Hematopoietic multipotent progenitor cell (in vitro differentiated cells): ENCODE data around the gene CYP19A1. TPM values are rescaled to one million over a fixed set of nuclear protein-coding genes. Genes with fewer than 3 reads are reported as not detected.

Experiments
- DNase-seq, 3 donors: peaks; one replicate each; pipeline ENCODE4 v3.0.0-alpha.2; 2011 to 2015; ENCODE audit warnings: low read depth in 2 of 3, low spot score in 2 of 3
- total RNA-seq: library from RNA; depleted of rRNA; stranded (reverse); fragments of >200 nt; gene quantifications from one replicate; pipeline ENCODE4 v1.2.3, GENCODE V29; 2012

CYP19A1 gene
- total RNA-seq = not detected

DNA sequence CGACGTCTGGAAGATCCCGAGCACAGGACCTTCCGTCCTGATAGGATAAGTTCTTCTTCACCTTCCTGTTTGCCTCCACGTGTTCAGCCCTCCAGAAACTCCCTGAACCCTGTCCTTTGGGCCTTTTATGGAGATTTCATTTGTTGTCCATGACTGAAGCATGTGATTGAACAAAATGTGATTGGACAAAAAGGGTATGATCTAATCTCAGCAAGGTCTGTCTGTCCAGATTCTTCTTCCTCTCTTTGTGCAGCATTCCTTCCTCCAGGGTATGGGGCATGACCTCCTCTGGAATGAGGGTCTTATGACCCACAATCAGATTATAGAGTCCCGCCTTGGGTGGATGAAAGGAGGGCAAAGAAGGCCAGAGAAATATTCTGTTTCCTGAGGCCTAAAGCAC lies at the start of gene CYP19A1:
Gene CYP19A1 (minus strand): TSS at position 101 of the 400 bp plus-strand sequence. CDS start 95,684 bp downstream, outside the sequence.
- DNase-seq = no peak

DNA sequence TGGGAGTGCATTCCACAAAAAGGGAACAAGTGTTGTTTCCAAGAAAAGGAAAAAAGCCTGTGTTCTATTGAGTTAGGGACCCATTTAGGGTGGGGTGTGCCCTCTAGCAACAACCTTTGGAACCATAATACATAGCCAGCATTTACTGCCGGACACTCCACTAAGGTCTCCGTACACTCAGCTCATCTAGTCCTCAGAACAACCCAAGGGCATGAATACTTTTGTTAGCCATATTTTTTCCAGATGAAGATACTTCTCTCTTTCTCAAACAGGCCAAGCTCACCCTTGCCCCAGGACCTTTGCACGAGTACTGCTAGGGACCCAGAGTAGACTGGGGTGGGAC lies 49.3 kb upstream of the CYP19A1 start:
- no peak for DNase-seq

DNA sequence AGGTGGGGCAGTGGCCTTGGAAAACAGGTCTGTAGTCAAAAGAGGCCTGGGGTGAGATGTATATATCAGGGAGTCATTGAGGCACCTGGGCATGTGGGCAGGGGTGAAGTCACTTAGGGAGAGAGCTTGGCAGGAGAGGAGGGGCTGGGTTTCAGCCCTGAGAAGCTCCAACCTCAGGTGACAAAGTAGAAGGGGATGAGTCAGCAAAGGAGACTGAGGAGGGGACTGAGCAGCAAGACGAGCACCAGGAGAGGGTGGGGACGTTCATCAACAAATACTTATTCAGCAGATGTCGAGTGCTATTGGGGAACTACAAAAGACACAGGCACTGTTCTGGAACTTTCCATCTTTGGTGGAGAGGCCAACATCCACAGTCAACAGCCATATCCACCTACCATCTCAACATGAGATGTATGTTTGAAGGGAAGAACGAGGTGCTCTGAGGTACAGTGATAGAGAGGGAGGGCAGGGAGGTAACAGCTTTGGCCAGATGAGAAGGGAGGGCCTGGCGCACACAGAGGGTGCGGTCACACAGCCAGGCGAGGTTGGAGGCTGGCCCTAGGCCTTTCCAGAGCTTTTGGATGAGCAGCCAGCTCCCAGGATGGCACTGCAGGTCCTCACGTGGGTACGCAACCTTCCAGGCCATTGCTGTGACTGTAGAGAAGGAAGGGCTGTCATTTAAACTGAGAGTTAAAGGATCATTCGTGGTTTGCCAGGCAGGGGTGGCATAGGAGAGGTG lies 48.7 kb upstream of the CYP19A1 start:
- DNase-seq = no peak

DNA sequence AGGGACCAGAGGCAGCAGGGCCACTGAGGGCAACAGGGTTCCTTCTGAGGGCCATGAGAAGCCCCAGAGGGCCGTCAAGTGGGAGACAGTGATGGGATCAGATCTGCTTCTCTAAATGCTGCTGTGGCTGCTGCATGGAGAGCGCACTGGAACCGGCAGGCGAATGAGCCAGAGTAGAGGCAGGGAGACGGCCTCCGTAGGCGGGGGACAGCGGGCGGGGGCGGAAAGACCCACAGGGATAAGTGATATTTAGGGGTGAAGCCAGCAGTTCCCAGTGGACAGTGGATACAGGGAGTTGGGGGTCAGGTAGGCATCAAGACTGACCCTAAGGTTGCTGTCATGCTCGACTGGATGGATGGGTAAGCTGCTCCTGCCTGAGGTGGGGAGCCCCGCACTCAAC lies 48.1 kb upstream of the CYP19A1 start:
- DNase-seq = no peak

DNA sequence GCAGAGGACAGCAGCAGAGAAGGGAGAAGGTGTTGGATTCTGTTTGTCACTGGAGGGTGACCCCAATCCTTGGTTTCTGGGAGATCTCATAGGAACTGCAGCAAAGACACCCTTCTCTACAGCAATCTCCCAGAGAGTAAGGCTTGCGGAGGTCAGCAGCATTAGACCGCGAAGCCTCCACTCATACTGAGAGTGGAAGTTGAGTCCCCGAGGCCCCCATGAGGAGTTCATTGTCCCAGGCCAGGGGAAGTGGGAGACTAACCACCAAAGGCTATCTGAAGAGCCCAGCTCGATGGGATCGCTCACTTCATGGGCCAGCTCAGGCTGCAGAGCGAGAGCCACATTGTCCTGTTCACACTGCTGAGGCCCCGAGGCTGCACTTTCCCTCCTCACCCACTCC lies 47.6 kb upstream of the CYP19A1 start:
- no peak for DNase-seq

DNA sequence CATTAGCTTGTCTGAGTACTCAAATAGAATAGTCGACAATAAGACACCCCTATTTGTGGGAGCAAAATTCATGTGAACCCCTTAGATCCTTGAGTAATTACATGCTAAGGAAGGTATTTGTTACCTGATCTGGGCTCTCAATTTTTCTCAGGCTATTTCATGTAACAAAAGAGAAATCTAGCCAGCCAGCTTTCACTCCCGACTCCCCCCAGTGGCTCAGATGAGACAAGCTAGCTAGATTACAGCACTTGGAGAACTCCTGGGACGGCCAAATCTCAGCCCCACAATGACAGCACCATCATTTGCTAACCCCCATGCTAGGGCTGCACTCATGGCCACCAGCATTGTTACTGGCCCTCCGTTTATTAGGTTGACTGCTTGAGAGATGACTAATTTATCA lies 44.4 kb upstream of the CYP19A1 start:
- peak in 2 of 3 donors; percentile 16 to 48 for DNase-seq

DNA sequence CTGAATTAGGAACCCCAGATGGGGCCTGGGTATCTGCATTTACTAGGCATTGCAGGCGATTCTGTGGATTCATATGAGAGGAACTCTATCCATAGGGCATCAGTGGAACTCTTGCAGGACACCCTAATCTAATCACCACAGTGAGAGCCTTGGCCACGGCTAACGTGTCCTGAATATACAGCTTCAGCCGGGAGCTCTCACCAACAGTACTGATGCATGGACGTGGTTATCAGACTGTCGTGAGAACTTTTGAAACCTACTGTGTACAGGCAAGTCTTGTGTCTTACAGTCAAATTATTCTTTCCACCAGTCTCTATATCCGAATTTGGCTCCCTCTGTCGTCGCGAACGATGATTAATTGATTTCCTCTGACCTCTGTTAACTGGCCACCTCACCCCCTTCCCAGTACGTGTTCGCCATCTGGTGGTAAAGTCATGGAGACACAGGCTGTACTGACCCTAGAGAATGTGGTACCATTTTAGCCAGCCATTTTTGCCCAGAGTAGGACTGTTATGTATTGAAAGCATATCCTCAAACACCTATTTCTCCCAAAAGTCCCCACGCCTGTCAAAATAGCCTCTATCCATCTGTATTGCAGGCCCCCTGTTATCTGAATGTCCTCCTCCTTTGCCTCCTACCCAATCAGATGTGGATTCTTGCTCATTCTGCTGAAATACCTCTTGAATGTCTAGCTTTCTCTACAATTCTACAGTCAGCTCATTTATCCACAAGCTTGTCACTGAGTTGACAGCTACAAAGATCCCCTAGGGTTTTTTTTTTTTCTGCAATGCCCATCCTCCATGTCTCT lies 42.8 kb upstream of the CYP19A1 start:
- DNase-seq = peak in 2 of 3 donors; percentile 48 to 62

DNA sequence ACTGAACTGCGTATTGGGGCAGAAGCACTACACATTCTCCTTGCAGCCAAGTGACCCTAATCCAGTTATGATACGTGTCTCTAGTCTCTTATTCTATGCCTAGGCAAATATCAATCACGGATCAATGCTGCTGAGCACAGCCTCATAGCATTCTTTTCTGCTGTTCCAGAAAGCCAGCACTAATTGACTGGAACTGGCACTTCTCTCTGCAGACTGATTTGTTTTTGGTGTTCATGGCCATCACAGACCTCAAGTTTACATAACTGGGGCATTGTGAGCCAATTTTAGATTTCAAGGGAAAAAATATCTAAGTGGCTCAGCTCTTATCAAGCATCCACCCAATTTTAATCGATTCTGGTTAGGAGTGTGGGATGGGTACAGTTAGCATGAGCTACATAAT lies 41.0 kb upstream of the CYP19A1 start:
- DNase-seq = no peak

DNA sequence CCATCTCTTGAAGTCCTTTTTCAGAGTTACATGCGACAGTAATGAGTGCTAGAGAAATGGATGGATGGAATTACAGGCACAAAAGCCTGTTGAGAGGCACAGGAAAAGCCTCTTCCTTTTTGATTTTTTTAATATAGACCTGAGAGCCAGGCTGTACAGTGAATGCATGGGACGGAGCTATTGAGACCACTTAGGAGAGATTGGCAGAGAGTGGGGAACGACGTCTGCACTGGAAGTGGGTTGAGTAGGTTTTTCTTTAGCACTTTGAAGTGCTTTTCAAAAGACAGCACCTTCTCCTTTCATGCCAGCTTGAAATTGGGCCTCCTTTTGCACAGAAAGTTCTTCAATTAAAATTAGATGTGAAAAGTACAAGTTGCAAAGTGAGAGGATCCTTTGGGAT lies 40.0 kb upstream of the CYP19A1 start:
- no peak for DNase-seq

DNA sequence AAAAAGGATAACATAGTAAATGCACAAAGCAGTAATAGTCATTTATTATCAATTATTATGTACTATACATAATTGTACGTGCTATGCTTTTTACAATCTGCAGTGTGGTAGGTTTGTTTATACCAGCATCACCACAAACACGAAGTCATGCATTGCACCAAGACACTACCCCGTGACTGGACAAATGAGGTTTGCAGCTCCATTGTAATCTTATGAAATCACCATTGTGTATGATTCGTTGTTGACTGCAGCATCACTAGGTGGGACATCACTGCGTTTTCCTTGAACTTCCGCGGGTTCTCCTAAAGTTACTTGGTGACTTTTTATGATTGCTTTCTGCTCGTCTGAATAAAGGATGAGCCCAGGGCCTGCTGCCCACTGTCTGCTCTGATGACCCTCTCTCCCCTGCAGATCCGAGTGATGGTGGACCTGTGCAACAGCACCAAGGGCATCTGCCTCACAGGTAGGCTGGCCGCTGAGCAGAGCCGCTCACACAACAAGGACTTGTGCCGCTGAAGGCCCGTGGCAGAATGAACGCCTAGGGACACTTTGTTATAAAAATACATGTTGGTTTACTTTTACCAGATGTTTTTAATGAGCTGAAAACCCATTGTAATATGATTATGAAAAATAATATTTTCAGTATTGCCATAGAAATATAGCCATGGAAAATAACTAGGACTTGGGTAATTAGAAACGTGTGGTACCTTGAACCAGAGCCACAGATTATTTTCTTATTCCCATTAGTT lies 38.8 kb upstream of the CYP19A1 start:
- DNase-seq = no peak

DNA sequence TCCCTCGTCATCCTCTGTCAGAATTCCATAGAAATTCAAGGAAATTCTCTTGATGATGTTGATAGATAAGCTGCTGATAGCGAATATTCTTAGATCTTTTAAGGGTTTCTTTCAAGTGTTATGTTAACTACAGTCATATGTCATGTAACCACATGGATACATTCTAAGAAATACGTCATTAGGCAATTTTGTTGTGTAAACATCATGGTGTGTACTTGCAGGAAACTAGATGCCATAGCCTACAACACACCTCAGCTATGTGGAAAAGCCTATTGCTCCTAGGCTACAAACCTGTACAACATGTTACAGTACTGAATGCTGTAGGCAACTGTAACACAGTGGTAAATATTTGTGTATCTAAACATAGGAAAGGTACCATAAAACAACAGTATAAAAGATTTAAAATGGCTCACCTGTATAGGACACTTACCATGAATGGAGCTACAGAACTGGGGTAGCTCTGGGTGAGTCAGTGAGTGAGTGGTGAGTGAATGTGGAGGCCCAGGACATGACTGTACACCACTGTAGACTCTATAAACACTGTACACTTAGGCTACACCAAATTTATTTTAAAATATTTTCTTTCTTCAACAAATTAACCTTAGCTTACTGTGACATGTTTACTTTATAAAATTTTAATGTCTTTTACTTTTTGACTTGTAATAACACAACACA lies 37.7 kb upstream of the CYP19A1 start:
- DNase-seq = no peak

DNA sequence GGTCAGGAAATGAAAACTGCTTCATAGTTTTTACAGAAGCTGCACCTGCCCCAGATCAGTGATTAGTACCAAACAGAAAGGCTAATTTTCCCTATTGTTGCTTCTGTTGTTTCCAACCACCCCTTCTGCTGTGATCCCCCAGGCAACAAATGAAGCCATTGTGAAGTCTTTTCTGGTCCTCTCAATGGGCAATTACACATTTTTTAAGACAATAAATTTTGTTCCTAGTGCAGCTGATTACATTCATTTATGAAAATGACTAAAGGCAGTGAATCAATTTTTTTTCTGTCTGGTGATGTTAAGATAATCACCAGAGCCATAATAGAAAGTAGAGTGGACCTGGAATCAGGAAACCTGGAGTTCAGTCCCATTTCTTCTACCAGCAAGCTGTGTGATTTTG lies 35.7 kb upstream of the CYP19A1 start:
- DNase-seq = no peak

DNA sequence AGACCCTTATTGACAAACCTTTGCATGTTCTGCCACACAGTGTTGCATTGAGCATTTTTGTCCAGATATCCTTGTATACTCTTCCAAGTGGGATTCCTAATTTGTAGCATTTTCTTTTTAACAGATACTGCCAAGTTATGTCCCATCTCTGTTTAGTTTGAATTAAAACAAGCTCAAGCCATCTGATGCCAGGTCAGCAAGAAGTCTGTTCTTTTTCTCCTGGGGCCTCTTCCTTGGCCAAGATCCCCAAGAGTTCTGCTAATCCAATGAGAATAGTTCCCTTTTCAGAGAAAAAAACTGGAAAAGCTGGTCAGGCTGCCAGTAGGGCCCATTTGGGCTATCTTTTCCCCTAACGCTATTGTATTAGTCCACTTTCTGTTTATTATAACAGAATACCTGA lies 32.9 kb upstream of the CYP19A1 start:
- DNase-seq = no peak

DNA sequence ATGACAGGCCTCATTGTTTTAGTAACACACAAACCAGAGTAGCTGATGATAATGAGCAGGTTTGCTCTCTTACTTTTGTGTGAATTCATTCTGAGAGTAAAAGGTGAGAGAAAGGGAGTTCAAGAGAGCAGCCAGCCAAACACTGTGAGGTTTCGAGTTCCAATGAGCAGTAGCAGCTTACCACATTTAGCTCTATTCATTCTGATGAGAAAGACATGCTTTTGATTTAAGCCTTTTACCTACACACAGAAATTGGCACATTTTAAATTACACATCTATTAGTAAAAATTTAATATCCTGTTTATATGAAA lies 31.0 kb upstream of the CYP19A1 start:
- DNase-seq = no peak

DNA sequence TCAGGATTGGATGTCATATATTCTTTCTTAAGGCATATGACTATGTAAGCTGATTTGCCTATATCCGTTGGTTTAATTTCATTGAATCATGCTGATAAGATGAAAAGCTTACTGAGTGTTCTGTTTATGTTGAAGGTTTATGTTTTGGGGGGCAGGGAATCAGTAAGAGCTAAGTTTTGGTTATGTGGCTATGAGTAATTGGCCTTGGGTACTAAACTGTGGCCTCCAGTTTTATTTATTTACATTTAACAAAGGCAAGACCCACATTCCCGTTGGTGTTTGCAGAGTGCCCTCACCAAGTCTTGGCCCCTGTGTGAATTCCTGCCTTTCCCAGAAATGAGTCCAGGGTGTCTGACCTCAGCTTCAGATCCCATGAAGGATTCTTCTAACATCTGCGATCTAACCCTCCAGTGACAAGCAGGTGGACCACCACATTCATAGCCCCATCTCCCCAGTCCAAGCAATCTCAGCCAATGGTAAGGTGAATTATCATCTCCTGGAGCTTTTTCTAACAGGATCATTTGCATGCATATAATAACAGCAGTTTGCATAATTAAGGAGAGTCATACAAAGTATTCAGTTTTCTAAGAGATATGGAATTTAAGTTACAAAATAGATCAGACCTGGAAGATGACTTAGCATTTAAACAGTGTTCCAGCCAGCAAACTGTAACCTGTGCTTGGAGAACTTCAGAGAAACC lies 30.5 kb upstream of the CYP19A1 start:
- no peak for DNase-seq

DNA sequence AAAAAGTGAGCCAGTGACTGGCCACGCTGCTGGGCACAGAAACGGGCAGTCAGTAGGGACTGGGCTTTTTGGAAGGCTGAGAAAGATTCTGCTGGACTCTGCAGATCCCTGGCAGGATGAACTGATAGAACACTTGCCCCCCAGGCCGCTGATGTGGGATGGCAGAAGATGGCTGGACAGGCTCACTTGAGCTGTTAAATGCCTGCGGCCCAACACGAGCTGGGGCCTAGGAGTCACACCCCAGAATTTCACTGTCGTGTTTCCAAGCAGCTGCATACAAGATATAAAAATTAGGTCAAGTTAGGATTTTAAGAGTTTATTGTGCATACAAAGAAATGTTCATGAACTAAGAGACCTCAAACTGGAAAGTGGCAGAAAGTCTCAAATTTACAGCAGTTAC lies 29.9 kb upstream of the CYP19A1 start:
- no peak for DNase-seq

DNA sequence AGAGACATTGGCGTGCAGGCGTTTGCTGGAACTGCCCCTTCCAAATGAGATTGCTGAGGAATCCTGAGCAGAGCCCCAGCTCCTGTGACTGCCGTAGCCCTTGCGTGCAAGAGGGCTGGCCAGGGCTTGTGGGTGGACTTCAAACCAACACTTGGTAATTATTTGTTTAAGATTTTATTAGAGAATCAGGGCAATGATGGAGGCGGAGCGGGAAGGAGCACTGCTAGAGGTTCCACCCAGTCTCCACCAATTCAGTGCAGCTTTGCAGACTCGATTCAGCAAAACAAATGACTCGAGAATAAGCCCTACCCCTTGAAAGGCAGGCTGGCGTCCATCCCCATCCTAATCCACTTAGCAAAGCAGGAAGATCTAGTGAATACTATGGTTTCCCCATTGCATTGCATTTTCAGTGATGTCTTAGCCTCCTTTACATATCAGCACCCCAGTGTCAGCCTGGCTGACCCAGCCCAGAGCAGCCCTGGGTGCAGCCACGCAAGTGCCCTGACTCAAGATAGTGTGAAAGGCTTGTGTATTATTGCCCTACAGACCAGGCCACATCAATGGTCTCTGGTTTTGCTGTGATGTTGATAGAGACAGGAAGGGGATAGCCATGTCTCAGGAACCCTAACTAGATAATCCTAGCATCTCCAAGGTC lies 29.1 kb upstream of the CYP19A1 start:
- no peak for DNase-seq

DNA sequence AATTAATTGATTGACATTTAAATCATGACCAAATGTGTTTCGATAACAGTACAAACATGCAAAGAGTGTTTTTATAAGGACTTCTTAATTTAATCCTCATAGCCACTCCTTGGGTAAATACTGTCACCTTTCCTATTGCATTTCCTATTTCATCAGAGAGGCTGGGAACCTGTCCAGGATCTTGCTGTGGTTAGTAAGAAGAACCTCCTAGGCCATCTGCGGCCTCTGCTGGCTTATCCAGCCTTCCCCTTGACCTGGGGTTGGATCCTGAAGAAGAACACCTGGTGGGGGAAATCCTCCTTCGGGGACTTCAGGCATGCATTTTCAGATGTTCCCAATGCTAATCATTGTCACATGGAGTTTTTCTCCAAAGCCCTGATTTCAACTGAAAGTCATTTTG lies 28.5 kb upstream of the CYP19A1 start:
- DNase-seq = no peak

DNA sequence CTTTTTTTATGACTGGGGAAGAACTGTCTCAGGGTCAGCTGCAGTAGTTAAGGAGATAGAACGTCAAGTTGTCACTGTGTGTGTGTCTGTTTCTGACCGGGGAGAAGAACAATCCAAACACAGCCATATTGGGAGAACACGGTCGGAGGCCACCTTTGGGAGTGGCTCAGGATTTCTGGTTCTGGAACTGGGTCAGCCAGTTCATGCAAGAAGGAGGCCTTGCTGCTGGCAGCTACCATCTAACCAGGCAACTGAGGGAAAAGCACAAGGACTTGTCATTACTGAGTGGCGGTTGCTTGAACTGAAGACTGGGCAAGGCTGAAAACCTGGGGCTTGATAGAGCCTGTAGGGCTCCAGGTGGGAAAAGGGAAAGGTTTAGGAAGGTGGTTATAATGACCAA lies 27.7 kb upstream of the CYP19A1 start:
- DNase-seq = no peak

DNA sequence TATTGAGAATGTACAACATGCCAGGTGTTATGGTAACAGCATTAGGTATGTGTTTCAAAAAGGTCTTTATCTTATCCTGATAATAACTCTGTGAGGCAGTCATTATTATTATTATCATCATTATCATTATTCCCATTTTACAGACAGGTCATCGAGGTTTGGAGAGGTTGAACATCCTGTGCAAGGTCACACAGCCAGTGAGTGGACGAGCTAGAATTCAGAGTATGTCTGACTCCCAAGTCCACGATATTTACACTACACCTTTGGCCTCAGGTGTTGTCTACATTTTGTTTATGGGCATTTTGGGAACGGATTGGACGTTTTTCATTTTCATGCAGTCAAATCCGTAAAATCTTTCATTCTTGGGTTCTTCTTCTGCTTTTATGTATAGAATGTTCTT lies 27.0 kb upstream of the CYP19A1 start:
- DNase-seq = no peak
